Neural cell (in vitro differentiated cells): ENCODE results near the gene NRK. TPM values are rescaled to one million over a fixed set of nuclear protein-coding genes. Genes with fewer than 3 reads are reported as not detected.

ENCODE experiments used
- H2AFZ ChIP-seq: fragments of 200-600, 300-800 bp; sonication (generic), shearing (Covaris generic); 2 replicates; pipeline ENCODE4 v1.6.0; 2014; ENCODE audit warnings: low read depth, mild to moderate bottlenecking, antibody characterized with exemption, low read length, moderate library complexity
- H3F3A ChIP-seq: fragments of 200-600 bp; shearing (Covaris generic); 2 replicates; pipeline ENCODE4 v1.6.1; 2016; ENCODE audit warnings: mild to moderate bottlenecking, moderate library complexity, mixed read lengths, antibody characterized with exemption, low read length; ENCODE audit not compliant: insufficient read depth, poor library complexity, severe bottlenecking
- H3K27ac ChIP-seq: fragments of 200-600, 300-800 bp; sonication (generic), shearing (Covaris generic); 2 replicates; pipeline ENCODE4 v1.5.1; 2014; ENCODE audit warnings: mild to moderate bottlenecking, low read length, moderate library complexity
- H3K27me3 ChIP-seq: fragments of 300-800, 200-600 bp; sonication (generic), shearing (Covaris generic); 2 replicates; pipeline ENCODE4 v1.6.0; 2014; ENCODE audit warnings: mild to moderate bottlenecking, low read depth, low read length, moderate library complexity; ENCODE audit not compliant: insufficient read depth
- H3K36me3 ChIP-seq: fragments of 300-800, 200-600 bp; sonication (generic), shearing (Covaris generic); 2 replicates; pipeline ENCODE4 v1.5.1; 2014; ENCODE audit warnings: mild to moderate bottlenecking, antibody characterized with exemption, low read length, moderate library complexity; ENCODE audit not compliant: insufficient read depth
- H3K4me2 ChIP-seq: fragments of 300-800, 200-600 bp; sonication (generic), shearing (Covaris generic); 2 replicates; pipeline ENCODE4 v1.6.0; 2014; ENCODE audit warnings: mild to moderate bottlenecking, low read length
- H3K4me3 ChIP-seq: fragments of 300-800, 200-600 bp; sonication (generic), shearing (Covaris generic); 2 replicates; pipeline ENCODE4 v1.5.1; 2014; ENCODE audit warnings: mild to moderate bottlenecking, low read length, moderate library complexity
- H3K79me2 ChIP-seq: fragments of 200-600 bp; shearing (Covaris generic); replicated peaks from 2 replicates; pipeline ENCODE4 v1.6.0; 2014; ENCODE audit warnings: mild to moderate bottlenecking, low read length, moderate library complexity; ENCODE audit not compliant: insufficient read depth
- H3K9ac ChIP-seq: fragments of 300-800, 200-600 bp; sonication (generic), shearing (Covaris generic); 2 replicates; pipeline ENCODE4 v1.6.1; 2016; ENCODE audit warnings: mild to moderate bottlenecking, low read length, mixed read lengths
- H3K9me2 ChIP-seq: fragments of 200-600 bp; shearing (Covaris generic); 2 replicates; pipeline ENCODE4 v1.6.1; 2016; ENCODE audit warnings: mild to moderate bottlenecking, low read length, mixed read lengths; ENCODE audit not compliant: insufficient read depth
- H3K9me3 ChIP-seq: fragments of 200-600, 300-800 bp; sonication (generic), shearing (Covaris generic); 2 replicates; pipeline ENCODE4 v1.6.1; 2016; ENCODE audit warnings: mild to moderate bottlenecking, mixed run types, low read length, moderate library complexity, mixed read lengths
- H4K20me1 ChIP-seq: fragments of 200-600 bp; shearing (Covaris generic); 2 replicates; pipeline ENCODE4 v1.6.1; 2016; ENCODE audit warnings: mild to moderate bottlenecking, mixed run types; ENCODE audit not compliant: insufficient read depth
- CTCF ChIP-seq: fragments of 450-650 bp; IDR thresholded peaks from 2 replicates; pipeline ENCODE4 v1.5.1; 2014; ENCODE audit warnings: antibody characterized with exemption, mild to moderate bottlenecking, moderate library complexity; ENCODE audit not compliant: poor library complexity, severe bottlenecking
- EP300 ChIP-seq: fragments of 450-650 bp; conservative IDR thresholded peaks from 2 replicates; pipeline ENCODE4 v1.6.1; 2014; ENCODE audit warnings: antibody characterized with exemption, mild to moderate bottlenecking, moderate library complexity; ENCODE audit not compliant: poor library complexity, severe bottlenecking
- MXI1 ChIP-seq: fragments of 450-650 bp; conservative IDR thresholded peaks from 2 replicates; pipeline ENCODE4 v1.6.1; 2014; ENCODE audit warnings: antibody characterized with exemption, mild to moderate bottlenecking; ENCODE audit not compliant: poor library complexity, severe bottlenecking
- POLR2AphosphoS5 ChIP-seq: IDR thresholded peaks from 2 replicates; pipeline ENCODE4 v1.6.1; 2012
- RAD21 ChIP-seq: fragments of 450-650 bp; conservative IDR thresholded peaks from 2 replicates; pipeline ENCODE4 v1.6.1; 2014; ENCODE audit warnings: antibody characterized with exemption, mild to moderate bottlenecking, moderate library complexity
- REST ChIP-seq: IDR thresholded peaks from 2 replicates; pipeline ENCODE4 v1.6.1; 2012; ENCODE audit warnings: borderline replicate concordance
- SMC3 ChIP-seq: fragments of 450-650 bp; conservative IDR thresholded peaks from 2 replicates; pipeline ENCODE4 v1.6.1; 2014; ENCODE audit warnings: antibody characterized with exemption, mild to moderate bottlenecking, moderate library complexity; ENCODE audit not compliant: poor library complexity
- polyA plus RNA-seq: library from polyadenylated mRNA; depleted of rRNA; stranded (reverse); fragments of >200 nt; gene quantifications from 2 replicates; pipeline ENCODE4 v1.2.3, GENCODE V29; 2014

Gene NRK
- polyA plus RNA-seq, 1 donor from 2014 or later = not detected

- H3K27ac ChIP-seq = no peak overlapping the region
- no peaks in the 10 kb centered on the region for H3K36me3 ChIP-seq
- H3K27me3 ChIP-seq = no peaks in the 10 kb centered on the region
- peak; percentile 21 for TF ChIP-seq SMC3
- TF ChIP-seq CTCF = peak; percentile 29
- TF ChIP-seq RAD21 = no peak
- no peaks in the 10 kb centered on the region for H4K20me1 ChIP-seq
- no peaks in the 10 kb centered on the region for H3K9me2 ChIP-seq
- no peak overlapping the region for H3K9ac ChIP-seq
- no peak overlapping the region for H3K4me2 ChIP-seq
- no peak overlapping the region for H2AFZ ChIP-seq
- no peaks in the 10 kb centered on the region for H3F3A ChIP-seq
- no peak overlapping the region for H3K4me3 ChIP-seq
- H3K9me3 ChIP-seq = no peaks in the 10 kb centered on the region
- H3K79me2 ChIP-seq = no peaks in the 10 kb centered on the region
These were observed 54.3 kb downstream of the NRK start for GRCh38 chrX:105876658-105877057.

- H3K27me3 ChIP-seq = no peaks in the 10 kb centered on the region
- no peak overlapping the region for H2AFZ ChIP-seq
- H3K36me3 ChIP-seq = no peaks in the 10 kb centered on the region
- no peaks in the 10 kb centered on the region for H3K9me2 ChIP-seq
- H3K4me3 ChIP-seq = no peak overlapping the region
- TF ChIP-seq POLR2AphosphoS5 = peak; percentile 59
- peak; percentile 73 for TF ChIP-seq REST
- no peak for TF ChIP-seq CTCF
- TF ChIP-seq EP300 = peak; percentile 95
- no peak for TF ChIP-seq SMC3
- TF ChIP-seq MXI1 = no peak
- no peak for TF ChIP-seq RAD21
- H3K4me2 ChIP-seq = no peak overlapping the region
- H3K9ac ChIP-seq = no peak overlapping the region
- no peaks in the 10 kb centered on the region for H3K9me3 ChIP-seq
- no peaks in the 10 kb centered on the region for H3F3A ChIP-seq
- H4K20me1 ChIP-seq = no peaks in the 10 kb centered on the region
- no peaks in the 10 kb centered on the region for H3K79me2 ChIP-seq
- H3K27ac ChIP-seq = no peak overlapping the region
These were observed 58.2 kb downstream of the NRK start for GRCh38 chrX:105880491-105880890.
